Esophagus squamous epithelium (tissue), 5 donors: ENCODE measurements around the gene LRFN5. TPM values are rescaled to one million over a fixed set of nuclear protein-coding genes. Genes with fewer than 3 reads are reported as not detected.

Source experiments
- DNase-seq: peaks from one replicate; lab custom pipeline; 2025; lab: John Stamatoyannopoulos, UW
- H3K27ac ChIP-seq, 4 donors: fragments of 200-600 bp; sonication (generic); one replicate each; pipeline ENCODE4 v1.5.1; 2016 to 2019; ENCODE audit warnings: mild to moderate bottlenecking in 1 of 4
- H3K27me3 ChIP-seq, 4 donors: fragments of 200-600 bp; sonication (generic); 1 replicate in 3 of 4; 2 replicates in 1 of 4; pipeline versions ENCODE4 v1.5.1 to v1.6.0; 2017 to 2021; ENCODE audit warnings: antibody characterized with exemption in 1 of 4
- H3K36me3 ChIP-seq, 3 donors: fragments of 200-600 bp; sonication (generic); one replicate each; pipeline ENCODE4 v1.5.1; 2016 to 2019
- H3K4me1 ChIP-seq, 3 donors: fragments of 200-600 bp; sonication (generic); one replicate each; pipeline ENCODE4 v1.5.1; 2017 to 2019
- H3K4me3 ChIP-seq, 4 donors: fragments of 200-600 bp; sonication (generic); 1 replicate in 3 of 4; 2 replicates in 1 of 4; pipeline ENCODE4 v1.5.1; 2016 to 2019; ENCODE audit warnings: mild to moderate bottlenecking in 2 of 4, moderate library complexity in 1 of 4
- H3K9me3 ChIP-seq, 3 donors: fragments of 200-600 bp; sonication (generic); one replicate each; pipeline ENCODE4 v1.5.1; 2016 to 2019
- POLR2A ChIP-seq, 4 donors: fragments of 450-650 bp; IDR thresholded peaks; one replicate each; pipeline ENCODE4 v1.6.1; 2017; ENCODE audit warnings: antibody characterized with exemption in 4 of 4, mild to moderate bottlenecking in 4 of 4, moderate library complexity in 3 of 4
- WGBS, 2 donors: methylation state at CpG; one replicate each; pipeline ENCODE4 v1.1.5; 2018; 5-methylcytosine and 5-hydroxymethylcytosine counted together
- intact Hi-C: fragments of 100-400 bp; cut with DNase I; formaldehyde crosslinking; loops from one replicate; pipeline ENCODE4 v1.15.0; 2022
- small RNA-seq, 4 donors: library from RNA; depleted of rRNA; stranded (forward); fragments of <200 nt; gene quantifications; one replicate each; pipeline ENCODE3, GENCODE V24; 2016
- total RNA-seq, 4 donors: library from RNA; depleted of rRNA; stranded (reverse); fragments of >200 nt; gene quantifications; one replicate each; pipeline ENCODE4 v1.1.0, GENCODE V29; 2016
- TF ChIP-seq, protein P1 (sequence below), 6 experiments: fragments of 450-650 bp in 4 of 6; fragments of 200-600 bp in 2 of 6; sonication (generic) in 2 of 6; IDR thresholded peaks; one replicate each; pipeline ENCODE4 v1.5.1; 2016 to 2019; ENCODE audit warnings: antibody characterized with exemption in 6 of 6, mild to moderate bottlenecking in 4 of 6, moderate library complexity in 4 of 6
- donor health status: DM: yes; HTN: yes; CAD: no.

Gene LRFN5
- total RNA-seq, 4 donors from 2014 or later, result 0.13 to 1.3 (median 0.43) TPM

DNA sequence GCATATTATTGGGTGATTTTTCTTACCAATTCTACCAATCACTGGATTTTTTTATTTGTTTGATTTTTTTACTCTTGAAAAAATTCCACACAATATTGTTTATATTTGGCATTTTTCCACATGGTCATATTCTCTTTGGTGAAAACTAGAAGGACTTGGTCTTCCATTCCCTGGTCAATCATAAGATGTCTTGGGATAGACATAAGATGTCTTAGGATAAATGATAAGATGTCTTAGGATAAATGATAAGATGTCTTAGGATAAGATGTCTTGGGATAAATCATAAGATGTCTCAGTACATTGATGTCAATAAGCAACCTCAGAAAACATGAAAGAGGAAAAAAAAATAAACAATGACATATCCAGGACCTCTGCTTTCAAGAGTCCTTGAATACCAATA is 309.1 kb downstream of the LRFN5 start:
- no peaks in the 10 kb centered on the region for H3K36me3 ChIP-seq
- TF ChIP-seq POLR2A (IDR thresholded peaks at IDR 0.05), result no peak
- TF ChIP-seq, protein P1, sequence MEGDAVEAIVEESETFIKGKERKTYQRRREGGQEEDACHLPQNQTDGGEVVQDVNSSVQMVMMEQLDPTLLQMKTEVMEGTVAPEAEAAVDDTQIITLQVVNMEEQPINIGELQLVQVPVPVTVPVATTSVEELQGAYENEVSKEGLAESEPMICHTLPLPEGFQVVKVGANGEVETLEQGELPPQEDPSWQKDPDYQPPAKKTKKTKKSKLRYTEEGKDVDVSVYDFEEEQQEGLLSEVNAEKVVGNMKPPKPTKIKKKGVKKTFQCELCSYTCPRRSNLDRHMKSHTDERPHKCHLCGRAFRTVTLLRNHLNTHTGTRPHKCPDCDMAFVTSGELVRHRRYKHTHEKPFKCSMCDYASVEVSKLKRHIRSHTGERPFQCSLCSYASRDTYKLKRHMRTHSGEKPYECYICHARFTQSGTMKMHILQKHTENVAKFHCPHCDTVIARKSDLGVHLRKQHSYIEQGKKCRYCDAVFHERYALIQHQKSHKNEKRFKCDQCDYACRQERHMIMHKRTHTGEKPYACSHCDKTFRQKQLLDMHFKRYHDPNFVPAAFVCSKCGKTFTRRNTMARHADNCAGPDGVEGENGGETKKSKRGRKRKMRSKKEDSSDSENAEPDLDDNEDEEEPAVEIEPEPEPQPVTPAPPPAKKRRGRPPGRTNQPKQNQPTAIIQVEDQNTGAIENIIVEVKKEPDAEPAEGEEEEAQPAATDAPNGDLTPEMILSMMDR (IDR thresholded peaks at IDR 0.05), result no peak

DNA sequence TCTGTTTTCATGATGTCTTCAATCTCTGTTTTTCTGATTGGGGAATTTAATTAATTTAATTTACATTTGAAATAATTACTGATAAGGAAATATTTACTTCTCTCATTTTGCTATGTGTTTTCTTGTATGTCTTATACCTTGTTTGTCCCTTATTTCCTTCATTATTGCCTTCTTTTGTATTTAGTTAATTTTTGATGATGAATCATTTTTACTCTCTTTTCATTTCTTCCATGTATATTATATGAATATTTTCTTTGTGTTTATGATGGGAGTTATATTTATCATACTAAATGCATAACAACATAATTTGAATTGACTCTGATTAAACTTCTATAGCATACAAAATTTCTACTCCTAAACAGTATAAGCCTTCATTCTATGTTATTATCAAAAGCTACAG is 309.6 kb downstream of the LRFN5 start:
- DNase-seq, result no peak
- no peaks in the 10 kb centered on the region for H3K4me1 ChIP-seq
- H3K27me3 ChIP-seq, result no peaks in the 10 kb centered on the region
- H3K9me3 ChIP-seq, result no peaks in the 10 kb centered on the region
- intact Hi-C loops, result no loop called here
- no peak overlapping the region for H3K4me3 ChIP-seq
- no peaks in the 10 kb centered on the region for H3K36me3 ChIP-seq
- H3K27ac ChIP-seq, result no peak overlapping the region
- TF ChIP-seq, protein P1 (IDR thresholded peaks at IDR 0.05), result no peak
- no peak for TF ChIP-seq POLR2A (IDR thresholded peaks at IDR 0.05)

More for the DNA sequence above, 309.1 kb downstream of the LRFN5 start:
- Histone ChIP-seq H3K4me1 (no peaks in the 10 kb centered on the region), H3K27me3 (no peaks in the 10 kb centered on the region), H3K4me3 (no peak overlapping the region), H3K9me3 (no peaks in the 10 kb centered on the region), H3K27ac (no peak overlapping the region)
- no peak for DNase-seq
- intact Hi-C loops, result no loop called here

DNA sequence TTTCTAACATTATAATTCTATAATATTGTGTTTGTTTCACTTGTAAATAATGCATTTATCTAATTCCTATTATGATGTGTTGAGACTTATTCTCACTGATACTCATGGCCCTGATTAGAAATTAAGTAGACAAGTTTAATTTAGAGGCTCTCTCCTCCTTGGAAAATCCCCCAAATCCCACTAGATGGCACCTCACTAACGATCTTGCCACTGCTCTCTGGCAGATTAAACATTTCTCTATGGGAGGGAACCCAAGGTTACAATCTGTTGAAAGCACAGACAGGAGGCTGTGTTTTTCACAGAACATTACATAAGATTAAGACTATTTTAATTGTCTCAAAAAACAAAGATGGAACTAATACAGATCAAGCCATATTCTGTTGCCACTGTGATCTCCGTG is 318.7 kb downstream of the LRFN5 start:
- 18 to 20% methylated on average over 2 of the region's 2 CpGs for WGBS, 2 donors
- H3K36me3 ChIP-seq, result no peaks in the 10 kb centered on the region
- H3K4me3 ChIP-seq, result no peak overlapping the region
- no peaks in the 10 kb centered on the region for H3K9me3 ChIP-seq
- intact Hi-C loops, result no loop called here
- H3K27ac ChIP-seq, result no peak overlapping the region
- H3K27me3 ChIP-seq, result no peaks in the 10 kb centered on the region
- no peaks in the 10 kb centered on the region for H3K4me1 ChIP-seq
- DNase-seq, result no peak
- TF ChIP-seq, protein P1 (IDR thresholded peaks at IDR 0.05), result no peak
- TF ChIP-seq POLR2A (IDR thresholded peaks at IDR 0.05), result no peak

DNA sequence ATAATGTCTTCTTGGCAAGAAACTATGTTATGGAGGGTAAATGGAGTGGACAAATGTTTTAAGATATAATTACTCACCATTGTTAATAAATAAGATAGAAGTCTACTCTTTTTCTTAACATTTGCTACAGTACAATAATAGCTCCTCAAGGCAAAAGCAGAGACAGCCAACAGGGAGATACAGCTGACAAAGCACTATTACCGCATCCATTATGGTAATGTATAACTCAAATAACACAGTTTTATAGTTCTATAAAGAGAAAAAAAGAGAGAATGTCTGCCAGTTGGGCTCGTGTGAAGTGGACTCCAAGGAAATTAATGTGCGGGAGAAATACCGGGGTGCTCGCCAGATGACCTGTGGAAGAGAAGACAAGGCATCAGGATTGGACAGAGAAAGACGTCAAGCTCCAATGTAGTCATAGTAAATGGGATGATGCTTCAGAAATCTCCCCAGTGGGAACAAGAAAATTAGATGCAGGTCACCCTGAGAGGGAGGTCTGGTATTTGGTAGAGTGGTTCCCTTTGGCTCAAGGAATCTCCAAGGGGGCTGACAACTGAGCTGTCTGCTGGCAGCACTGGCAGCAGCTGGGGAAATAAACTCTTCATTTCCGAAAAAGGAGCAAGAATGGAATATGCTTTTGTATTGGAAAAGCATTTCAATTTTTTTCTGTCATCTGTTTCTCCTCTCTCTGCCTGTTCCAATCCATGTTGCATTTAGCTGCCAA is 343.9 kb downstream of the LRFN5 start:
- Histone ChIP-seq H3K36me3 (no peaks in the 10 kb centered on the region), H3K27me3 (no peaks in the 10 kb centered on the region), H3K4me1 (no peaks in the 10 kb centered on the region), H3K9me3 (no peaks in the 10 kb centered on the region), H3K4me3 (no peak overlapping the region), H3K27ac (no peak overlapping the region)
- TF ChIP-seq, protein P1 (IDR thresholded peaks at IDR 0.05), result no peak
- no peak for TF ChIP-seq POLR2A (IDR thresholded peaks at IDR 0.05)
- no peak for DNase-seq
- intact Hi-C loops, result no loop called here
- 63 to 78% methylated on average over 7 of the region's 7 CpGs for WGBS, 2 donors

Small RNAs within 50 kb of the gene (small RNA-seq; reads per million reads assigned to genes)
- gene RF00322, result 0 reads per million in 4 donors
